Measurements from ENCODE around the gene ACTA1.
"Not testable (repeated sequence)": the region's sequence is repeated elsewhere in the genome, so short reads cannot be mapped to it uniquely, and the experiment has no call there.

Gene ACTA1

GRCh38 chr1:229434005-229434640 is at the start of gene ACTA1:
ACTA1 (minus strand) TSS chr1:229434094; CDS start chr1:229433115, 979 bp downstream.
- DNase-seq, result no peak

GRCh38 chr1:229482511-229482910 is 48.6 kb upstream of the ACTA1 start:
- DNase-seq, result no peak

DNA sequence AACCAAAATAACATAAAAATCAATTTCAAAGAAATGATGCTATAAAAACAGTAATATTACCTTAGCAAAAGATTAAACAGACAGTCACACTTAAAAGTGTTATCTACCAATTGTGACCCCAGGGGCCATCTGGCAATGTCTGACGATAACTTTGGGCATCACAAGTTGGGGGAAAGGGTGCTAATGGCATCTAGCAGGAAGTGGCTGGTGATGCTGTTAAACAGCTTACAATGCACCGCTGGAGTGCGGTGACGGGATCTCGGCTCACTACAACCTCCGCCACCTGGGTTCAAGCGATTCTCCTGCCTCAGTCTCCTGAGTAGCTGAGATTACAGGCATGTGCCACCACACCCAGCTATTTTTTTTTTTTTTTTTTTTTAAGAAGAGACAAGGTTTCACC is 46.6 kb upstream of the ACTA1 start:
- no peak for DNase-seq

GRCh38 chr1:229479660-229480399 is 45.9 kb upstream of the ACTA1 start:
- no peak for DNase-seq

- no peak for DNase-seq
These were observed 45.0 kb upstream of the ACTA1 start for GRCh38 chr1:229478852-229479251.

GRCh38 chr1:229475859-229476258 is 42.0 kb upstream of the ACTA1 start:
- not testable (repeated sequence) for DNase-seq

DNA sequence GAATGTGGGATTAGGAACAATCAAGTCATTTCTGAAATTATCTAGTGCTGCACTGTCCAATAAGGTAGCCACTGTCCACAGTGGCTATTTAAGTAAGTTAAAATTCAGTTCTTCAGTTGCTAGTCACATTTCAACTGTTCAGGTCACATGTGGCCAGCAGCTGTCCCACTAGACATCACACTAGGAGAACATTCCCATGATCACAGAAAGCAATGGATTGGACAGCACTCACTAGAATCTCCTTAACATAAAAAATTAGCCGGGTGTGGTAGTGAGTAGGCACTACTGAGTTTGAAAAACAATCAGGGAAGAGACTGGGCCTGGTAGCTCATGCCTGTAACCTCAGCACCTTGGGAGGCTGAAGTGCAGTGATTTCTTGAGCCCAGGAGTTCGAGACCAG is 40.6 kb upstream of the ACTA1 start:
- no peak for DNase-seq

- no peak for DNase-seq
These were observed 37.3 kb upstream of the ACTA1 start for GRCh38 chr1:229471175-229471574.

GRCh38 chr1:229470406-229471043 is 36.6 kb upstream of the ACTA1 start:
- no peak for DNase-seq

GRCh38 chr1:229466887-229467286 is 33.0 kb upstream of the ACTA1 start:
- no peak for DNase-seq

- no peak for DNase-seq
These were observed 30.8 kb upstream of the ACTA1 start for GRCh38 chr1:229464672-229465071.

GRCh38 chr1:229461032-229461668 is 27.3 kb upstream of the ACTA1 start:
- no peak for DNase-seq

DNA sequence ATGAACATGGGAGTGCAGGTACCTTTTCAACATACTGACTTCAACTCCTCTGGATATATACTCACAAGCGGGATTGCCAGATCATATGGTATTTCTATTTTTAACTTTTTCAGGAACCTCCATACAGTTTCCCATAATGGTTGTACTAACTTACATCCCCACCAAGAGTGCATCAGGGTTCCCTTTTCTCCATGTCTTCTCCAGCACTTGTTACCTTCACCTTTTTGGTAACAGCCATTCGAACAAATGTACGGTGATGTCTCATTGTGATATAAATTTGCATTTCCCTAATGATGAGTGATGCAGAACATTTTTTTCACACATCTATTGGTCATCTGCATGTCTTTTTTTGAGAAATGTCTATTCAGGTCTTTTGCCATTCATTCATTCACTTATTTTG is 25.9 kb upstream of the ACTA1 start:
- no peak for DNase-seq

- no peak for DNase-seq
These were observed 23.5 kb upstream of the ACTA1 start for GRCh38 chr1:229457436-229457835.

DNA sequence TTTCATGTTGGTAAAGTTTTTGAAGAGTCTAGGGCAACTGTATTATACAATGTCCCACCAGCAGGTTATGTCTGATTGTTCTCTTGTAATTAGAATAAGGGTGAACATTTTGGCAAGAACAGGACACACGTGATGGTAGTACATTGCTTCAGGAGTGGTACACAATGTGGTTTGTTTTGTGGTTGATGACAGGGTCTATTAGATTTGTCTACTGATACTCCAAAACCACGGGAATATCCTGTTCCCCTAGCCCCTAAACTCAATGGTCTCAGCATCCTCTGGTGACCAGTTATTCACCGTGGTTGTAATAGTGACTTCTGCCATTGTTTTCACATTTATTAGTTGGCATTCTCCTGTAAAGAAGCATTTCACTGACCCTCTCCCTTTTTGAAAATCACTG is 22.1 kb upstream of the ACTA1 start:
- no peak for DNase-seq

GRCh38 chr1:229454056-229454455 is 20.2 kb upstream of the ACTA1 start:
- DNase-seq, result no peak

GRCh38 chr1:229452956-229453801 is 19.3 kb upstream of the ACTA1 start:
- DNase-seq, result no peak

- DNase-seq, result no peak
These were observed 15.0 kb upstream of the ACTA1 start for GRCh38 chr1:229448845-229449244.

- no peak for DNase-seq
These were observed 14.5 kb upstream of the ACTA1 start for GRCh38 chr1:229448354-229448753.

DNA sequence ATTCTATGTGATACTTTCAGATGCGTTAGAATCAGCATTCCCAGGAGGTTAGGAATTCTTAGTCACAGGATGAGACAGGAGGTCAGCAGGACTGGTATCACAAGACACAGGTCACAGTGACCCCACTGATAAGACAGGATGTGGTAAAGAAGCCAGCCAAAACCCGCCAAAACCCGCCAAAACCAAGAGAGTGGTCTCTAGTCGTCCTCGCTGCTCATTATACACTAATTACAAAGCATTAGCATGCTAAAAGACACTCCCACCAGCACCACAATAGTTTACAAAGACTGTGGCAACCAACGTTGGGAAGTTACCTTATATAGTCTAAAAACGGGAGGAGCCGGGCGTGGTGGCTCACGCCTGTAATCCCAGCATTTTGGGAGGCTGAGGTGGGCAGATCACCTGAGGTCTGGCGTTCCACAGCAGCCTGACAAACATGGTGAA is 13.9 kb upstream of the ACTA1 start:
- no peak for DNase-seq

- DNase-seq, result no peak
These were observed 11.9 kb upstream of the ACTA1 start for GRCh38 chr1:229445828-229446227.

DNA sequence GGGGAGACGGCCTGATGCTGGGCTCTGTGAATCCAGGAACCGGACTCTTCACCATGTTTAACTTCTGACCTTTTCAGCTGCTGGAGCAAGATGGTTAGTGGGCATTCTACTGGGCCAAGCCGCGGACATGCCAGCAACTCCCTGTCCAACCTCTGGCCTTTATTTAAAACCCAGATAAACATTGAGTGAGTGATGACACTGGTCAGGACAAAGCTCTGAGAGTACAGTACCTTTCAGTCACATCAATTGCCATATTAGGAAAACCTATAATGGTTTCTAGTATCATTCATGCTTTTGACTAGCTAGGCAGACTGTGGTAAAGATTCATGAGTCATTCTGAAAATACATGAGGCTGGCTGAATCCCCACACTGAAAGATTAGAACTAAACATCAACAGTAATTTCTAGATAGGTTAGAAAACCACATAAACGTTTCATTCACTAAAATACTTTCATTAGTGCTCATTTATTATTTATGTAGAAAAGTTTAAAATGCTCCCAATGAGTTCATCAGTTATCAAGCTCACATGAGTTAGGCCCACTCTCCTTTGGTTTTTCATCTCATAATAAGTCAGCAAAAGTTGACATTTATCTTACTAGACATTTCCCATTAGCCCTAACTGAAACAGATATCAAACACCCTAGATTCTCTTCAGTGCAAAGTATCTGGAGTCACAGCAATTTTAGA is 7.1 kb upstream of the ACTA1 start:
- DNase-seq, result no peak
